ENCODE results near the gene DLG2.
"Not testable (repeated sequence)": the region's sequence is repeated elsewhere in the genome, so short reads cannot be mapped to it uniquely, and the experiment has no call there.

The DLG2 gene

GRCh38 chr11:84308491-84308890 is 1318.7 kb downstream of the DLG2 start:
- not testable (repeated sequence) for DNase-seq; H3K4me1 ChIP-seq (ENCODE audit: control insufficient read depth, insufficient read depth, low read depth, low read length); H3K23ac ChIP-seq (ENCODE audit: low read length in 2 of 2); H2BK5ac ChIP-seq (ENCODE audit: low read depth, low read length, poor library complexity, severe bottlenecking); H2BK120ac ChIP-seq (ENCODE audit: low read depth, low read length); H3K4ac ChIP-seq (ENCODE audit: low read depth in 1 of 2, low read length in 2 of 2); H3K27ac ChIP-seq (ENCODE audit: low read length, poor library complexity, severe bottlenecking); H3K9me3 ChIP-seq (ENCODE audit: control insufficient read depth, low read length); H2BK15ac ChIP-seq (ENCODE audit: low read depth, poor library complexity, severe bottlenecking); H2AK5ac ChIP-seq (ENCODE audit: low read length, severe bottlenecking); H3K4me2 ChIP-seq (ENCODE audit: low read length, poor library complexity, severe bottlenecking); H3K27me3 ChIP-seq (ENCODE audit: control insufficient read depth in 1 of 2, insufficient read depth in 1 of 2, low read length in 2 of 2); H3K18ac ChIP-seq (ENCODE audit: low read depth in 1 of 2, low read length in 2 of 2); H3K79me1 ChIP-seq (replicated peaks; ENCODE audit: low read length, poor library complexity, severe bottlenecking); H3K9ac ChIP-seq (ENCODE audit: low read length); H2AFZ ChIP-seq (ENCODE audit: low read depth, low read length); H3K14ac ChIP-seq (ENCODE audit: low read length in 2 of 2); H3K36me3 ChIP-seq (ENCODE audit: control insufficient read depth in 1 of 2, insufficient read depth in 2 of 2, low read depth in 1 of 2, low read length in 2 of 2); H2BK12ac ChIP-seq (ENCODE audit: low read length in 2 of 2); H4K8ac ChIP-seq (ENCODE audit: low read length); H4K91ac ChIP-seq (ENCODE audit: low read length); H3K4me3 ChIP-seq (ENCODE audit: insufficient read depth in 1 of 2, low read depth in 1 of 2, low read length in 2 of 2)
- 95% methylated on average over 31 of the region's 33 CpGs for WGBS

GRCh38 chr11:84300092-84300491 is 1327.1 kb downstream of the DLG2 start:
- H3K27me3 ChIP-seq (ENCODE audit: control insufficient read depth in 1 of 2, insufficient read depth in 1 of 2, low read length in 2 of 2), result no peaks in the 10 kb centered on the region
- H2BK120ac ChIP-seq (ENCODE audit: low read depth, low read length), result no peak overlapping the region
- no peak overlapping the region for H3K27ac ChIP-seq (ENCODE audit: low read length, poor library complexity, severe bottlenecking)
- WGBS, result no CpG with 5 or more reads among the region's 1 CpG
- no peak overlapping the region for H3K18ac ChIP-seq (ENCODE audit: low read depth in 1 of 2, low read length in 2 of 2)
- H2BK12ac ChIP-seq (ENCODE audit: low read length in 2 of 2), result no peak overlapping the region
- no peaks in the 10 kb centered on the region for H3K79me1 ChIP-seq (replicated peaks; ENCODE audit: low read length, poor library complexity, severe bottlenecking)
- H3K4ac ChIP-seq (ENCODE audit: low read depth in 1 of 2, low read length in 2 of 2), result no peak overlapping the region
- H3K4me2 ChIP-seq (ENCODE audit: low read length, poor library complexity, severe bottlenecking), result no peak overlapping the region
- H3K9me3 ChIP-seq (ENCODE audit: control insufficient read depth, low read length), result no peaks in the 10 kb centered on the region
- no peak overlapping the region for H4K91ac ChIP-seq (ENCODE audit: low read length)
- no peak overlapping the region for H2BK15ac ChIP-seq (ENCODE audit: low read depth, poor library complexity, severe bottlenecking)
- no peaks in the 10 kb centered on the region for H3K4me1 ChIP-seq (ENCODE audit: control insufficient read depth, insufficient read depth, low read depth, low read length)
- no peak for DNase-seq
- no peak overlapping the region for H3K23ac ChIP-seq (ENCODE audit: low read length in 2 of 2)
- no peak overlapping the region for H2AFZ ChIP-seq (ENCODE audit: low read depth, low read length)
- H3K9ac ChIP-seq (ENCODE audit: low read length), result no peak overlapping the region
- H4K8ac ChIP-seq (ENCODE audit: low read length), result no peak overlapping the region
- H2BK5ac ChIP-seq (ENCODE audit: low read depth, low read length, poor library complexity, severe bottlenecking), result no peak overlapping the region
- no peaks in the 10 kb centered on the region for H3K36me3 ChIP-seq (ENCODE audit: control insufficient read depth in 1 of 2, insufficient read depth in 2 of 2, low read depth in 1 of 2, low read length in 2 of 2)
- no peak overlapping the region for H3K14ac ChIP-seq (ENCODE audit: low read length in 2 of 2)
- H2AK5ac ChIP-seq (ENCODE audit: low read length, severe bottlenecking), result no peak overlapping the region
- H3K4me3 ChIP-seq (ENCODE audit: insufficient read depth in 1 of 2, low read depth in 1 of 2, low read length in 2 of 2), result no peak overlapping the region

GRCh38 chr11:84297570-84297969 is 1329.6 kb downstream of the DLG2 start:
- no peaks in the 10 kb centered on the region for H3K36me3 ChIP-seq (ENCODE audit: control insufficient read depth in 1 of 2, insufficient read depth in 2 of 2, low read depth in 1 of 2, low read length in 2 of 2)
- DNase-seq, result no peak
- H2BK12ac ChIP-seq (ENCODE audit: low read length in 2 of 2), result no peak overlapping the region
- H2AFZ ChIP-seq (ENCODE audit: low read depth, low read length), result no peak overlapping the region
- no peak overlapping the region for H3K18ac ChIP-seq (ENCODE audit: low read depth in 1 of 2, low read length in 2 of 2)
- no peak overlapping the region for H2BK5ac ChIP-seq (ENCODE audit: low read depth, low read length, poor library complexity, severe bottlenecking)
- no peak overlapping the region for H2BK120ac ChIP-seq (ENCODE audit: low read depth, low read length)
- H3K14ac ChIP-seq (ENCODE audit: low read length in 2 of 2), result no peak overlapping the region
- no peak overlapping the region for H3K9ac ChIP-seq (ENCODE audit: low read length)
- no peak overlapping the region for H4K91ac ChIP-seq (ENCODE audit: low read length)
- H4K8ac ChIP-seq (ENCODE audit: low read length), result no peak overlapping the region
- H3K23ac ChIP-seq (ENCODE audit: low read length in 2 of 2), result no peak overlapping the region
- H3K4ac ChIP-seq (ENCODE audit: low read depth in 1 of 2, low read length in 2 of 2), result no peak overlapping the region
- no peak overlapping the region for H3K27ac ChIP-seq (ENCODE audit: low read length, poor library complexity, severe bottlenecking)
- 92% methylated on average over 2 of the region's 2 CpGs for WGBS
- no peak overlapping the region for H2AK5ac ChIP-seq (ENCODE audit: low read length, severe bottlenecking)
- H3K4me3 ChIP-seq (ENCODE audit: insufficient read depth in 1 of 2, low read depth in 1 of 2, low read length in 2 of 2), result no peak overlapping the region
- no peaks in the 10 kb centered on the region for H3K79me1 ChIP-seq (replicated peaks; ENCODE audit: low read length, poor library complexity, severe bottlenecking)
- no peaks in the 10 kb centered on the region for H3K4me1 ChIP-seq (ENCODE audit: control insufficient read depth, insufficient read depth, low read depth, low read length)
- H3K27me3 ChIP-seq (ENCODE audit: control insufficient read depth in 1 of 2, insufficient read depth in 1 of 2, low read length in 2 of 2), result no peaks in the 10 kb centered on the region
- H3K9me3 ChIP-seq (ENCODE audit: control insufficient read depth, low read length), result no peaks in the 10 kb centered on the region
- no peak overlapping the region for H2BK15ac ChIP-seq (ENCODE audit: low read depth, poor library complexity, severe bottlenecking)
- no peak overlapping the region for H3K4me2 ChIP-seq (ENCODE audit: low read length, poor library complexity, severe bottlenecking)

GRCh38 chr11:84295815-84296214 is 1331.3 kb downstream of the DLG2 start:
- Histone ChIP-seq H3K9me3 (ENCODE audit: control insufficient read depth, low read length) (no peaks in the 10 kb centered on the region), H2BK15ac (ENCODE audit: low read depth, poor library complexity, severe bottlenecking) (no peak overlapping the region), H2AFZ (ENCODE audit: low read depth, low read length) (no peak overlapping the region), H3K36me3 (ENCODE audit: control insufficient read depth in 1 of 2, insufficient read depth in 2 of 2, low read depth in 1 of 2, low read length in 2 of 2) (no peaks in the 10 kb centered on the region), H3K27ac (ENCODE audit: low read length, poor library complexity, severe bottlenecking) (no peak overlapping the region), H3K18ac (ENCODE audit: low read depth in 1 of 2, low read length in 2 of 2) (no peak overlapping the region), H2BK12ac (ENCODE audit: low read length in 2 of 2) (no peak overlapping the region), H3K4me1 (ENCODE audit: control insufficient read depth, insufficient read depth, low read depth, low read length) (no peaks in the 10 kb centered on the region), H2BK5ac (ENCODE audit: low read depth, low read length, poor library complexity, severe bottlenecking) (no peak overlapping the region), H4K91ac (ENCODE audit: low read length) (no peak overlapping the region), H3K14ac (ENCODE audit: low read length in 2 of 2) (no peak overlapping the region), H3K79me1 (replicated peaks; ENCODE audit: low read length, poor library complexity, severe bottlenecking) (no peaks in the 10 kb centered on the region), H3K27me3 (ENCODE audit: control insufficient read depth in 1 of 2, insufficient read depth in 1 of 2, low read length in 2 of 2) (no peaks in the 10 kb centered on the region), H2BK120ac (ENCODE audit: low read depth, low read length) (no peak overlapping the region), H3K23ac (ENCODE audit: low read length in 2 of 2) (no peak overlapping the region), H3K4me3 (ENCODE audit: insufficient read depth in 1 of 2, low read depth in 1 of 2, low read length in 2 of 2) (no peak overlapping the region), H3K9ac (ENCODE audit: low read length) (no peak overlapping the region), H3K4ac (ENCODE audit: low read depth in 1 of 2, low read length in 2 of 2) (no peak overlapping the region), H3K4me2 (ENCODE audit: low read length, poor library complexity, severe bottlenecking) (no peak overlapping the region), H4K8ac (ENCODE audit: low read length) (no peak overlapping the region), H2AK5ac (ENCODE audit: low read length, severe bottlenecking) (no peak overlapping the region)
- WGBS, result 83% methylated on average over 2 of the region's 4 CpGs
- no peak for DNase-seq

Measured in mesenchymal stem cell (in vitro differentiated cells and primary cell).